ENCODE data around the gene SLC4A9. TPM values are rescaled to one million over a fixed set of nuclear protein-coding genes. Genes with fewer than 3 reads are reported as not detected.

Gene SLC4A9
- total and polyA plus RNA-seq, 4 donors = not detected

DNA sequence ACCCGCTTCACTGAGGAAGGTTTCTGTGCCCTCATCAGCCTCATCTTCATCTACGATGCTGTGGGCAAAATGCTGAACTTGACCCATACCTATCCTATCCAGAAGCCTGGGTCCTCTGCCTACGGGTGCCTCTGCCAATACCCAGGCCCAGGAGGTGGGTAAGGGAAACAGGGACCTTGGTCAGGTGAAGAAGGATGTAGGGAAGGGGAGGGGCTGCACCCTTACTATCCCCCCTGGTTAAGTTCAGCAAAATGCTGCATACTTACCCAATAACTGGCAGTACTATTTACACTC is 4.4 kb downstream of the SLC4A9 start:
- DNase-seq (ENCODE audit: low spot score) = no peak
- Histone ChIP-seq H3K36me3 (ENCODE audit: control insufficient read depth in 4 of 4, insufficient read depth in 3 of 4, low read depth in 1 of 4, low read length in 3 of 4) (no peaks in the 10 kb centered on the region), H3K27ac (ENCODE audit: low read depth in 1 of 2, low read length in 2 of 2) (no peak overlapping the region), H3K4me1 (ENCODE audit: control insufficient read depth in 4 of 4, insufficient read depth in 4 of 4, low read length in 3 of 4) (peaks cover 2 to 9% (median 4%) of the 10 kb centered on the region in 4 donors), H3K4me3 (ENCODE audit: low read depth in 1 of 3, low read length in 3 of 3) (no peak overlapping the region), H3K27me3 (ENCODE audit: control insufficient read depth in 4 of 4, insufficient read depth in 4 of 4, low read length in 3 of 4) (no peaks in the 10 kb centered on the region), H3K9ac (ENCODE audit: low read depth in 1 of 2, low read length in 2 of 2) (no peak overlapping the region), H3K9me3 (ENCODE audit: control insufficient read depth in 4 of 4, low read length in 3 of 4) (no peaks in the 10 kb centered on the region)
- no peak for TF ChIP-seq FOXA1 (IDR thresholded peaks at IDR 0.05)
- no peak for TF ChIP-seq MAX (IDR thresholded peaks at IDR 0.05)
- TF ChIP-seq TAF1 (conservative IDR thresholded peaks at IDR 0.05) = no peak
- TF ChIP-seq JUND (IDR thresholded peaks at IDR 0.05) = no peak
- no peak for TF ChIP-seq REST (IDR thresholded peaks at IDR 0.05)
- no peak for TF ChIP-seq GABPA (IDR thresholded peaks at IDR 0.05 in 1 of 2, conservative IDR thresholded peaks at IDR 0.05 in 1 of 2)
- no peak for TF ChIP-seq RXRA (IDR thresholded peaks at IDR 0.05)
- TF ChIP-seq, protein P1, sequence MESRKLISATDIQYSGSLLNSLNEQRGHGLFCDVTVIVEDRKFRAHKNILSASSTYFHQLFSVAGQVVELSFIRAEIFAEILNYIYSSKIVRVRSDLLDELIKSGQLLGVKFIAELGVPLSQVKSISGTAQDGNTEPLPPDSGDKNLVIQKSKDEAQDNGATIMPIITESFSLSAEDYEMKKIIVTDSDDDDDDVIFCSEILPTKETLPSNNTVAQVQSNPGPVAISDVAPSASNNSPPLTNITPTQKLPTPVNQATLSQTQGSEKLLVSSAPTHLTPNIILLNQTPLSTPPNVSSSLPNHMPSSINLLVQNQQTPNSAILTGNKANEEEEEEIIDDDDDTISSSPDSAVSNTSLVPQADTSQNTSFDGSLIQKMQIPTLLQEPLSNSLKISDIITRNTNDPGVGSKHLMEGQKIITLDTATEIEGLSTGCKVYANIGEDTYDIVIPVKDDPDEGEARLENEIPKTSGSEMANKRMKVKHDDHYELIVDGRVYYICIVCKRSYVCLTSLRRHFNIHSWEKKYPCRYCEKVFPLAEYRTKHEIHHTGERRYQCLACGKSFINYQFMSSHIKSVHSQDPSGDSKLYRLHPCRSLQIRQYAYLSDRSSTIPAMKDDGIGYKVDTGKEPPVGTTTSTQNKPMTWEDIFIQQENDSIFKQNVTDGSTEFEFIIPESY (IDR thresholded peaks at IDR 0.05) = no peak
- no peak for TF ChIP-seq YY1 (IDR thresholded peaks at IDR 0.05)
- TF ChIP-seq, protein P2, sequence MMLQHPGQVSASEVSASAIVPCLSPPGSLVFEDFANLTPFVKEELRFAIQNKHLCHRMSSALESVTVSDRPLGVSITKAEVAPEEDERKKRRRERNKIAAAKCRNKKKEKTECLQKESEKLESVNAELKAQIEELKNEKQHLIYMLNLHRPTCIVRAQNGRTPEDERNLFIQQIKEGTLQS (IDR thresholded peaks at IDR 0.05) = no peak
- 91% methylated on average over 3 of the region's 3 CpGs for WGBS

DNA sequence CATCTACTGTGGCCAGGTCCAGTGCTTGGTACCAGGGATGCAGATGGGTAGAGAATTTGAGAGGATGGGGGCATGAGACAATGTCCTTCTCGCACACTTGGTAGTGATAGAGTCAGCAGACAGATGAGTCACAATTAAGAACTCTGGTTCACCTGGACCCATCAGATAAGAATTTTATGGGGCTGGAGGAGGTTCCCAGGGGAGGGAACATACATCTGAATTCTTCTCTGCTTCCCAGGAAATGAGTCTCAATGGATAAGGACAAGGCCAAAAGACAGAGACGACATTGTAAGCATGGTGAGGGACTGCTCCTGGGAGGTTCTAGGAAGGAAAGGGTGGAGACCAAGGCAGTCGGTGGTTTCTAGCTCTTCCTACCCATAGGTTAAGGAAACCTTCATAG is 5.3 kb downstream of the SLC4A9 start:
- Histone ChIP-seq H3K9me3 (ENCODE audit: control insufficient read depth in 4 of 4, low read length in 3 of 4) (no peaks in the 10 kb centered on the region), H3K9ac (ENCODE audit: low read depth in 1 of 2, low read length in 2 of 2) (no peak overlapping the region), H3K36me3 (ENCODE audit: control insufficient read depth in 4 of 4, insufficient read depth in 3 of 4, low read depth in 1 of 4, low read length in 3 of 4) (no peaks in the 10 kb centered on the region), H3K27ac (ENCODE audit: low read depth in 1 of 2, low read length in 2 of 2) (no peak overlapping the region), H3K27me3 (ENCODE audit: control insufficient read depth in 4 of 4, insufficient read depth in 4 of 4, low read length in 3 of 4) (no peaks in the 10 kb centered on the region), H3K4me1 (ENCODE audit: control insufficient read depth in 4 of 4, insufficient read depth in 4 of 4, low read length in 3 of 4) (peaks cover 2 to 12% (median 4%) of the 10 kb centered on the region in 4 donors), H3K4me3 (ENCODE audit: low read depth in 1 of 3, low read length in 3 of 3) (no peak overlapping the region)
- 75% methylated on average over 3 of the region's 3 CpGs for WGBS
- no peak for TF ChIP-seq HNF4A (conservative IDR thresholded peaks at IDR 0.05)
- no peak for TF ChIP-seq REST (IDR thresholded peaks at IDR 0.05)
- TF ChIP-seq EGR1 (IDR thresholded peaks at IDR 0.05; ENCODE audit: low read depth in 2 of 2) = no peak
- TF ChIP-seq FOXA2 (IDR thresholded peaks at IDR 0.05) = no peak
- no peak for TF ChIP-seq RXRA (IDR thresholded peaks at IDR 0.05)
- TF ChIP-seq SP1 (IDR thresholded peaks at IDR 0.05) = no peak
- no peak for TF ChIP-seq JUND (IDR thresholded peaks at IDR 0.05)
- TF ChIP-seq MAX (IDR thresholded peaks at IDR 0.05) = no peak
- TF ChIP-seq TAF1 (conservative IDR thresholded peaks at IDR 0.05) = no peak
- no peak for TF ChIP-seq GABPA (IDR thresholded peaks at IDR 0.05 in 1 of 2, conservative IDR thresholded peaks at IDR 0.05 in 1 of 2)
- no peak for TF ChIP-seq FOXA1 (IDR thresholded peaks at IDR 0.05)
- TF ChIP-seq, protein P1 (IDR thresholded peaks at IDR 0.05) = no peak
- TF ChIP-seq HNF4G (IDR thresholded peaks at IDR 0.05) = no peak
- no peak for TF ChIP-seq CTCF (IDR thresholded peaks at IDR 0.05; ENCODE audit: low read depth, low read length, missing input control)
- TF ChIP-seq NR2F2 (IDR thresholded peaks at IDR 0.05) = no peak
- no peak for TF ChIP-seq YY1 (IDR thresholded peaks at IDR 0.05)
- TF ChIP-seq, protein P2 (IDR thresholded peaks at IDR 0.05) = no peak
- no peak for DNase-seq (ENCODE audit: low spot score)
